HepG2 (cell line): Measurements from ENCODE around the gene SPP1. TPM values are rescaled to one million over a fixed set of nuclear protein-coding genes. Genes with fewer than 3 reads are reported as not detected.

Source experiments
- ARID4A ChIP-seq: sonication (generic); formaldehyde crosslinking; IDR thresholded peaks from 2 replicates; pipeline ENCODE4 v1.5.0; 2020; ENCODE audit warnings: mild to moderate bottlenecking, missing genetic modification reagents, borderline replicate concordance
- ATF6 ChIP-seq: sonication (generic); formaldehyde crosslinking; conservative IDR thresholded peaks from 2 replicates; pipeline ENCODE4 v1.4.0; 2020; ENCODE audit warnings: missing genetic modification reagents
- BRF2 ChIP-seq: sonication (generic); formaldehyde crosslinking; IDR thresholded peaks from 2 replicates; pipeline ENCODE4 v1.8.1; 2022; ENCODE audit warnings: mild to moderate bottlenecking, missing genetic modification reagents
- CAMTA2 ChIP-seq: sonication (generic); formaldehyde crosslinking; IDR thresholded peaks from 2 replicates; pipeline ENCODE4 v1.4.0; 2020; ENCODE audit warnings: mild to moderate bottlenecking, missing genetic modification reagents, borderline replicate concordance
- CBX2 ChIP-seq, 2 experiments: fragments of 200-600 bp in 1 of 2; sonication (generic); formaldehyde crosslinking in 1 of 2; IDR thresholded peaks; 2 replicates each; pipeline versions ENCODE4 v1.7.0 to v1.8.1; 2018 to 2022; ENCODE audit warnings: low read depth in 2 of 2, low read length in 1 of 2, mild to moderate bottlenecking in 1 of 2, missing genetic modification reagents in 1 of 2
- DBP ChIP-seq: sonication (generic); formaldehyde crosslinking; IDR thresholded peaks from 2 replicates; pipeline ENCODE4 v1.4.0; 2020; ENCODE audit warnings: missing genetic modification reagents; ENCODE audit errors: not compliant biosample characterization
- HMGXB4 ChIP-seq, 2 experiments: sonication (generic) in 1 of 2; formaldehyde crosslinking in 1 of 2; IDR thresholded peaks; 2 replicates each; pipeline versions ENCODE4 v1.4.0 to v1.6.1; 2018 to 2020; ENCODE audit warnings: missing genetic modification reagents in 2 of 2, borderline replicate concordance in 1 of 2, low read depth in 1 of 2, mild to moderate bottlenecking in 1 of 2, missing biosample characterization in 1 of 2
- PAWR ChIP-seq: sonication (generic); formaldehyde crosslinking; IDR thresholded peaks from 2 replicates; pipeline ENCODE4 v1.4.0; 2020; ENCODE audit warnings: missing genetic modification reagents, mild to moderate bottlenecking, borderline replicate concordance
- TFAP4 ChIP-seq: sonication (generic); IDR thresholded peaks from 2 replicates; pipeline ENCODE4 v1.6.1; 2016; ENCODE audit warnings: low read depth, borderline replicate concordance
- ZNF335 ChIP-seq: sonication (generic); formaldehyde crosslinking; IDR thresholded peaks from 2 replicates; pipeline ENCODE4 v1.4.0; 2020; ENCODE audit warnings: missing genetic modification reagents
- ZNF557 ChIP-seq: sonication (generic); formaldehyde crosslinking; IDR thresholded peaks from 2 replicates; pipeline ENCODE4 v1.4.0; 2020; ENCODE audit warnings: missing genetic modification reagents
- ZNF672 ChIP-seq: sonication (generic); formaldehyde crosslinking; IDR thresholded peaks from 2 replicates; pipeline ENCODE4 v1.8.1; 2022; ENCODE audit warnings: missing genetic modification reagents
- ZNF782 ChIP-seq: sonication (generic); formaldehyde crosslinking; IDR thresholded peaks from 2 replicates; pipeline ENCODE4 v1.4.0; 2020; ENCODE audit warnings: missing genetic modification reagents, mild to moderate bottlenecking, borderline replicate concordance
- ZNF784 ChIP-seq: sonication (generic); formaldehyde crosslinking; IDR thresholded peaks from 2 replicates; pipeline ENCODE4 v1.5.1; 2020; ENCODE audit warnings: missing genetic modification reagents, mild to moderate bottlenecking, borderline replicate concordance
- polyA plus RNA-seq, 8 experiments: library from polyadenylated mRNA; depleted of rRNA in 3 of 8; stranded (reverse) in 7 of 8; unstranded in 1 of 8; fragments of >200 nt; fragmentation: Illumina TruSeq in 4 of 8; extraction: Trizol in 4 of 8; gene quantifications; 2 replicates each; pipeline versions ENCODE4 v1.2.1 to v1.2.3, GENCODE V29; 2011 to 2016; ENCODE audit warnings: low read depth in 4 of 8, missing spikeins in 1 of 8, mixed read lengths in 1 of 8; ENCODE audit not compliant: insufficient read depth in 1 of 8
- total RNA-seq, 5 experiments: library from RNA; depleted of rRNA; stranded (reverse); fragments of >200 nt; fragmentation: Illumina TruSeq; extraction: Trizol; gene quantifications; 2 replicates each; pipeline ENCODE4 v1.2.3, GENCODE V29; 2016; ENCODE audit warnings: low read depth in 1 of 5

The SPP1 gene
- total and polyA plus RNA-seq, 2 of the 13 experiments (the other 11 are each of a cell fraction or from before 2014, with no cell fraction given), result 682 to 788 TPM

GRCh38 chr4:87985097-87985886 lies 9.8 kb downstream of the SPP1 start (continued):
- TF ChIP-seq ARID4A, result no peak
- no peak for TF ChIP-seq CBX2 (IDR thresholded peaks at IDR 0.05; ENCODE audit: low read depth, low read length)
- TF ChIP-seq CBX2 (CRISPR knock-in tag; IDR thresholded peaks at IDR 0.05; ENCODE audit: low read depth), result no peak
- peak; percentile 17 to 30; a peak in 1 of 4 replicates for TF ChIP-seq HMGXB4 (CRISPR knock-in tag; IDR thresholded peaks at IDR 0.05; ENCODE audit: borderline replicate concordance in 1 of 2, low read depth in 1 of 2)
- no peak for TF ChIP-seq ZNF782
- no peak for TF ChIP-seq ZNF335 (CRISPR knock-in tag)
- TF ChIP-seq ATF6, result no peak
- no peak for TF ChIP-seq CAMTA2 (CRISPR knock-in tag)
- no peak for TF ChIP-seq BRF2 (CRISPR knock-in tag)
- TF ChIP-seq ZNF784, result no peak
- TF ChIP-seq ZNF557, result no peak
- no peak for TF ChIP-seq PAWR (CRISPR knock-in tag)
- TF ChIP-seq DBP, result no peak
- peak; percentile 59; the same call in 1 of the 2 replicates for TF ChIP-seq TFAP4
- no peak for TF ChIP-seq ZNF672 (CRISPR knock-in tag)
